ENCODE results near the gene NCOR2. TPM values are rescaled to one million over a fixed set of nuclear protein-coding genes. Genes with fewer than 3 reads are reported as not detected.

Gene NCOR2
- polyA plus RNA-seq, 2 donors, result 22.9 to 48.1 TPM

DNA sequence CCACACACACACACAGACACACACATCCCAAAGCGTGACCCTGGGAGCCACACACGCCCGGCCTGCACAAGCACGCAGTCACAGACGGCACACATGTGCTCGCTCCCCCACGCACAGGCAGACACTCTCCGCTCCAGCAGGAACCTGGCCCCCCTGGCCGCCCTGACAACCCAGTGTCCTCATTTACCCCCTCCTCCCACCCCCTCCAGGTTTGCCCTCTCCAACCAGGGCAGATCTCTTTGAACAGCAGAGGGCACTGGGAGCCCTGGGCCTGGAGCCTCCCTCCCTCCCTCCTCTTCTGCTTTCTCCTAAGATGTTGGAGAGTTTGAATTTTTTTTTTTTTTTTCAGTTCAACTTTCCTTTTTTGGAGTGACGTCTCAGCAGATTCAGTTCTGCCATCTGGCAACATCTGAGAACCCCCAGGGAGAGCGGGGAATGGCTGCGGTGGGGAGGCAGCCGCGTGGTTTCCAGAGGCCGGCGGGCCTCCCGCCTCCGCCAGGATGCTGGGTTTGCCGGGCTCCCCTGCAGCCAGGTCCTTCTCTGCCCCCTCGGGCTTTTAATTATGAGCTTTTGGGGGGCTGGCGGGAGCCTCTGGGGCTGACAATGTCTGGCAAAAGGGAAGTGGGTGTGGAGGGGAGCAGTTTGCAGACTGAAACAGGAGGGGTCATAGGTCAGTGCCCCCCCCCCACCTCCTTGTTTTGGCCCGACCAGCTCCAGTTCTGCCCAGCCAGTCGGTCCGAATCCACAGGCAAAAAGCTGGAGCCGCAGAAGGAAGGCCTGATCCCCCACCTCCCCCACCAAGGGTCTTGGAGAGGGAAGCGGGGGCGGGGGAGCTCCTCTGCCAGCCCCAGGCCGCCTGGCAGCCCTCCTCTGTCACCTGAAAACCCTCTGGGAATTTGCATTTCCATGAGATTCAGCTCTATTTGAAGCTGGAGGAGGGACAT, 1.3 kb upstream of the NCOR2 start:
- no peaks in the 10 kb centered on the region for H3K27me3 ChIP-seq (ENCODE audit: control insufficient read depth in 1 of 2, insufficient read depth in 2 of 2, low read length in 2 of 2)
- H3K36me3 ChIP-seq (ENCODE audit: control insufficient read depth in 2 of 2, insufficient read depth in 2 of 2, low read length in 1 of 2), result no peaks in the 10 kb centered on the region
- H3K4me3 ChIP-seq (ENCODE audit: low read depth in 1 of 2, low read length in 2 of 2), result no peak overlapping the region
- no peaks in the 10 kb centered on the region for H3K9me3 ChIP-seq (ENCODE audit: control insufficient read depth in 2 of 2, insufficient read depth in 1 of 2, low read depth in 1 of 2, low read length in 1 of 2)
- peaks cover 4% of the 10 kb centered on the region in 2 donors for H3K4me1 ChIP-seq (ENCODE audit: control insufficient read depth in 2 of 2, insufficient read depth in 2 of 2, low read length in 1 of 2)
- WGBS, 2 donors, result 25 to 35% methylated on average over 28 of the region's 28 CpGs
- H3K27ac ChIP-seq (ENCODE audit: low read depth in 2 of 2, low read length in 1 of 2), result peak overlapping the region; percentile 87

DNA sequence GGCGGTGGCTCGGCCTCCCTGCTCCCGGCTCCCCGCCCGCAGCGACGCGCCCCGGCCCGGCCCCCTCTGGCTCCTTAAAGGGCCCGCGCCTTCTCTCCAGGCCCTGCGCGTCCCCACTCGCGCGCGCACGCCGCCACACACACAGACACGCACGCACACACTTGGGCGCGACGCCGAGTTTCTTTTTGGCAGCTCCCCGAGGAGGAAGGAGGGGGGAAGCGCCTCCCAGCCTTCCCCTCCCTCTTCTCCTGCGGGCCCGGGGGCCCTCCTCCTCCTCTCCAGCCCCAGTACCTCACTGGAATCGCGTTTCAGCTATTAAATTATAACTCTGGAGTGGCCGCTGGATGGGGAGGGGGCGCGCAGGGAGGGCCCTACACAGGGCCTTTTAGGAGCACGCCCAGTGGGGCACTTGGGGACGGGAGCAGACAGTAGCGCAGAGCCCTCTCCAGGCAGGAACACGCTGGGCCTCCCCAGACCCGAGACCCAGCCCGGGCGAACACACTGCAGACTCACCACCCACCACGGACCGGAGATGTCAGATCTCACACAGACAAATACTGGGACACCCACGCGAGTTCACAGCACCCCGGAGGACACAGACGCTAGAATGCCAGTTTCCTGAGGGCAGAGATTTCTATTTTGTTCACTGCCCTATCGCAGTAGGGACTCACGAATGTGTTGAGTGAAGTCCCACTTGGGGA, 411 bp upstream of the NCOR2 start:
- Histone ChIP-seq H3K36me3 (ENCODE audit: control insufficient read depth in 2 of 2, insufficient read depth in 2 of 2, low read length in 1 of 2) (no peaks in the 10 kb centered on the region), H3K27ac (ENCODE audit: low read depth in 2 of 2, low read length in 1 of 2) (peak overlapping the region; percentile 87), H3K27me3 (ENCODE audit: control insufficient read depth in 1 of 2, insufficient read depth in 2 of 2, low read length in 2 of 2) (no peaks in the 10 kb centered on the region), H3K4me3 (ENCODE audit: low read depth in 1 of 2, low read length in 2 of 2) (peak overlapping the region; percentile 34 to 81), H3K9me3 (ENCODE audit: control insufficient read depth in 2 of 2, insufficient read depth in 1 of 2, low read depth in 1 of 2, low read length in 1 of 2) (no peaks in the 10 kb centered on the region), H3K4me1 (ENCODE audit: control insufficient read depth in 2 of 2, insufficient read depth in 2 of 2, low read length in 1 of 2) (peaks cover 4% of the 10 kb centered on the region in 2 donors)
- WGBS, 2 donors, result 2 to 3% methylated on average over 33 to 50 of the region's 50 CpGs

DNA sequence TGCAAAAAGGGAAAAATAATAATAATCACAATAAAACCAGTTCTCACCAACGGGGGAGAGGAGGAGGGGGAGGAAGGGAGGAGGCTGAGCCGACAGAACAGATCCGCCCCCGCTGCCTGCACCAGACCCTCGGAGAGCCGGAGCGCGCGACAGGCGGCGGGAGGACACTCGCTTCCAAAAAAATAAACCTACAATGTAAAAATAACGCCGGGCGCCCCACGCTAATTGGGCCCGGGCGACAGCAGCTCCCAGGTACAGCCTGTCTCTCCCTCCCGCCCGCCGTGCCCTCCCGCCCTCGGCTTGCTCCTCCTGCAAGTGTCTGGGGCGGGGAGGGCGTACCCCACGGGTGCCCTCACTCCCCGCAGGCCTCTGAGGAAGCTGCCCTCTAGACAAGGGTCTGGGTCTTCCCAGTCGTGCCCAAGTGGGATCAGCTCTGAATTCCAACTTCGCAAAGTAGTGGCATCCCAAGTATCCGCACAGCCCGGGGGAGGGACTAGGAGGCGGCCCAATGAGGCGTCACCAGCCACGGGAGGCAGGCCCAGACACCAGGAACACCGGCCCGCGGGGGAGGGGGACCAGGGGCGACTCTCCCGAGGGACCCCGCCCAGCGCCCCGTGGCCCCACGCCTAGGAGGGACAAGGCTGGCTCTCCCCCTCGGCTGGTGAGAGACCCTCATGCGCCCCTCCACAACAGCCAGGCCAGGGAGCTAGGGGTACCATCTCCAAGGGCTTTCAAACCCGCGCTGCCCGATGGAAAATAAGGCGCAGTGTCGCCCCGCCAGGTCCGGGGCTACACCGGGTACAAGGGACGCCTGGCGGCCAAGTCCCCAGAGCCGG, 1.0 kb downstream of the NCOR2 start:
- H3K27ac ChIP-seq (ENCODE audit: low read depth in 2 of 2, low read length in 1 of 2), result peak overlapping the region; percentile 92 to 97
- no peaks in the 10 kb centered on the region for H3K36me3 ChIP-seq (ENCODE audit: control insufficient read depth in 2 of 2, insufficient read depth in 2 of 2, low read length in 1 of 2)
- no peaks in the 10 kb centered on the region for H3K27me3 ChIP-seq (ENCODE audit: control insufficient read depth in 1 of 2, insufficient read depth in 2 of 2, low read length in 2 of 2)
- H3K4me1 ChIP-seq (ENCODE audit: control insufficient read depth in 2 of 2, insufficient read depth in 2 of 2, low read length in 1 of 2), result peaks cover 4 to 7% of the 10 kb centered on the region in 2 donors
- 0 to 1% methylated on average over 49 to 56 of the region's 56 CpGs for WGBS, 2 donors
- no peaks in the 10 kb centered on the region for H3K9me3 ChIP-seq (ENCODE audit: control insufficient read depth in 2 of 2, insufficient read depth in 1 of 2, low read depth in 1 of 2, low read length in 1 of 2)
- peak overlapping the region; percentile 80 to 81 for H3K4me3 ChIP-seq (ENCODE audit: low read depth in 1 of 2, low read length in 2 of 2)

DNA sequence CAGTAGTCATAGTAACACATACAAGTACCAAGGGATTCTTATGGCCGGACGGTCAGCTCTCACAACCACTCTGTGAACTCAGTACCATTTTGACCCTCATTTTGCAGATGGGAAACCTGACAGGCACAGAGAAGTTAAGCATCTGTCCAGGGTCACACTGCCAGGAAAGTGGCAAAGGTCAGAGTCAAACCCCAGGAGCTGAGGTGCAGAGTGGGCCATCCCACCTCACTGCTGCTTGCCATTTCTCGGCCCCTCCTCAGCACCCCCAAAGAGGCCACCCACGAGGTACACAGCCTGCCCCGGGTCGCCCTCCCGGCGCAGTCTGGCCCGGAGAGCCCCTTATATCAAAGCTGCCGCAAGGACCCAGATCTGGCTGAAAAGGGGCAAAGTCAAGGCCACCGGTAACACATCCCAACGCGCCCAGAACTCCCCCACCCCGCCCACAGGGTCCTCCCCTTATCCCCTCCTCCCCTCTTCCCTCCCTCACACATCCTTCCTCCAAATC, 1.7 kb downstream of the NCOR2 start:
- peak overlapping the region; percentile 62 to 97 for H3K27ac ChIP-seq (ENCODE audit: low read depth in 2 of 2, low read length in 1 of 2)
- H3K36me3 ChIP-seq (ENCODE audit: control insufficient read depth in 2 of 2, insufficient read depth in 2 of 2, low read length in 1 of 2), result no peaks in the 10 kb centered on the region
- no peaks in the 10 kb centered on the region for H3K9me3 ChIP-seq (ENCODE audit: control insufficient read depth in 2 of 2, insufficient read depth in 1 of 2, low read depth in 1 of 2, low read length in 1 of 2)
- WGBS, 2 donors, result 6% methylated on average over 14 of the region's 14 CpGs
- H3K27me3 ChIP-seq (ENCODE audit: control insufficient read depth in 1 of 2, insufficient read depth in 2 of 2, low read length in 2 of 2), result no peaks in the 10 kb centered on the region
- peaks cover 7% of the 10 kb centered on the region in 2 donors for H3K4me1 ChIP-seq (ENCODE audit: control insufficient read depth in 2 of 2, insufficient read depth in 2 of 2, low read length in 1 of 2)
- H3K4me3 ChIP-seq (ENCODE audit: low read depth in 1 of 2, low read length in 2 of 2), result peak overlapping the region; percentile 80 to 81

DNA sequence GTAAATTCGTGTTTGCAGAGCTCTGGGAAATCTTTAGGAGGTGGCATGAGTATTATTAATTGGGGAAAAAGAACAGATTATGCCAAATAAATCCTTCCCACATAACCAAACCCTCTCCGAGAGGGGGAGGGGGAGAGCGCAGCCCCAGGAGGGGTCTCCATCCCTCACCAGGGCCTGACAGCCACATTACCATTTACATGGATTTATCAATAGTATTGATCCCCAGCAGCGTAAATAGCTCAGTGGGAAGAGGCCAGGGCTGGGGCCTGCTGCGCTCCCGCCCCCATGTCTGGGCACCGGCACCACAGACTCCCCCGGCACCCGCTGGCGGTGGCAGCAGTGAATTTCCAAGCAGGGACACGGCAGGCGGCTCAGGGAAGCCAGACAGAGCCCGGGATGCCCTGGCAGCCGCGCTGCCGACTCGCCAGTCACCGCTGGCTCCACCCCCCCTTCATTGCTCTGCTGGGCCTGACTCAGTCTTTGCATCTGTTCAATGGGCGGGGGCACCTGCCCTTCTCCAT, 2.4 kb downstream of the NCOR2 start:
- peak overlapping the region in 1 of 2 donors; percentile 56 for H3K27ac ChIP-seq (ENCODE audit: low read depth in 2 of 2, low read length in 1 of 2)
- no peaks in the 10 kb centered on the region for H3K27me3 ChIP-seq (ENCODE audit: control insufficient read depth in 1 of 2, insufficient read depth in 2 of 2, low read length in 2 of 2)
- 31 to 52% methylated on average over 19 of the region's 19 CpGs for WGBS, 2 donors
- H3K36me3 ChIP-seq (ENCODE audit: control insufficient read depth in 2 of 2, insufficient read depth in 2 of 2, low read length in 1 of 2), result no peaks in the 10 kb centered on the region
- H3K4me3 ChIP-seq (ENCODE audit: low read depth in 1 of 2, low read length in 2 of 2), result peak overlapping the region in 1 of 2 donors; percentile 81
- peaks cover 7% of the 10 kb centered on the region in 2 donors for H3K4me1 ChIP-seq (ENCODE audit: control insufficient read depth in 2 of 2, insufficient read depth in 2 of 2, low read length in 1 of 2)
- H3K9me3 ChIP-seq (ENCODE audit: control insufficient read depth in 2 of 2, insufficient read depth in 1 of 2, low read depth in 1 of 2, low read length in 1 of 2), result no peaks in the 10 kb centered on the region

DNA sequence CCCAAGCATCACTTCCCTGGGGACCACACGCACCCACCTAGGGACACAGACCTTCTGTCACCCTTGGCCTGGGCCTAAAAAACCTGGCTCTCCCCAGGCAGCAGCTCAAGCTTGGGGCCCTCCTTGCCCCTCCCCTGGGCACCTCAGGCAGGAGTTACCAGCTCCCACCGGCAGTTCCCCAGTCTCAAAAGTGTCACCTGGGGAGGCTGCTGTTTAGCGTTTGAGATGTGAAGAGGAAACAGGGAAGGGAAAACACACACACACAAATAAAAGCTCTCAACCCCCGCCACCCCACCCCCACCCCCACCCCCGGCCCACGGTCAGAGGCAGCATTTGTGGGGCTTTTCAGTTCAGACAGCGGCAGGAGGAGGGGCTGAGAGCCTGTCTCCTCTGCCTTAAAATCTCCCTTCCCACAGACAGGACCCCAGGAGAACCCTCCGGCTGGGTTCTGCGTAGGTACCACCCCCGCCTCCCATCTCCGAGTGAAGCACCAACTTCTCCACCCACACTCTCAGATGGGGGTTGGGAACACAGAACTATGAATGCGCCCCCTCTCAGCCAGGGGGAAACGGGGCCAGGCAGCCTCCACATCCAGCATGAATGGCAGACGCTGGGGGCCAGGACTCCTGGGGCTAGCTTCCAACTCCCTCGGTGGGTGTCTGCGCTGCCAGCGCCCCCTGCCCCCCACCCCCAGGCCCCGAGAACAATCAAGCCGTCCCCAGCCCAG, 3.0 kb downstream of the NCOR2 start:
- WGBS, 2 donors, result 28% methylated on average over 19 of the region's 19 CpGs
- Histone ChIP-seq H3K36me3 (ENCODE audit: control insufficient read depth in 2 of 2, insufficient read depth in 2 of 2, low read length in 1 of 2) (no peaks in the 10 kb centered on the region), H3K4me3 (ENCODE audit: low read depth in 1 of 2, low read length in 2 of 2) (peak overlapping the region in 1 of 2 donors; percentile 20), H3K9me3 (ENCODE audit: control insufficient read depth in 2 of 2, insufficient read depth in 1 of 2, low read depth in 1 of 2, low read length in 1 of 2) (no peaks in the 10 kb centered on the region), H3K27me3 (ENCODE audit: control insufficient read depth in 1 of 2, insufficient read depth in 2 of 2, low read length in 2 of 2) (no peaks in the 10 kb centered on the region), H3K4me1 (ENCODE audit: control insufficient read depth in 2 of 2, insufficient read depth in 2 of 2, low read length in 1 of 2) (peaks cover 7% of the 10 kb centered on the region in 2 donors), H3K27ac (ENCODE audit: low read depth in 2 of 2, low read length in 1 of 2) (peak overlapping the region in 1 of 2 donors; percentile 62)

DNA sequence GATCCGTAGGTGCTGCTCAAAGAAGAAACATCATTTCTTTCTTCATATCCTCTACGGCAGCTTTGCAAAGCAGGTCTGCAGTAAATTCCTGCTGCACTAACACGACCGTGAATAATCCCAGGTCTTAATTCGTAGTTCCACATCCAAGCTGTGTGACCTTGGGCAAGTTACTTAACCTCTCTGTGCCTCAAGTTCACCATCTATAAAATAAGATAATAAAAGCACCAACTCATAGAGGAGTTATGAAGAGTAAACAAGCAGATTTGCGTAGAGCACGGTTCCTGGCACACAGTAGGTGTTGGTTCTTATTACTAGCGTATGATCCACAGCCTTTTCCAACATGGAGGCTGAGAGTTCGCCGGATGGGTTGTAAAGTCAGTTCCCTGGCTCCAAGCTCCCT, 3.6 kb downstream of the NCOR2 start:
- Histone ChIP-seq H3K27me3 (ENCODE audit: control insufficient read depth in 1 of 2, insufficient read depth in 2 of 2, low read length in 2 of 2) (no peaks in the 10 kb centered on the region), H3K9me3 (ENCODE audit: control insufficient read depth in 2 of 2, insufficient read depth in 1 of 2, low read depth in 1 of 2, low read length in 1 of 2) (no peaks in the 10 kb centered on the region), H3K27ac (ENCODE audit: low read depth in 2 of 2, low read length in 1 of 2) (peak overlapping the region in 1 of 2 donors; percentile 62), H3K36me3 (ENCODE audit: control insufficient read depth in 2 of 2, insufficient read depth in 2 of 2, low read length in 1 of 2) (no peaks in the 10 kb centered on the region), H3K4me3 (ENCODE audit: low read depth in 1 of 2, low read length in 2 of 2) (no peak overlapping the region), H3K4me1 (ENCODE audit: control insufficient read depth in 2 of 2, insufficient read depth in 2 of 2, low read length in 1 of 2) (peaks cover 7% of the 10 kb centered on the region in 2 donors)
- 61 to 67% methylated on average over 10 of the region's 10 CpGs for WGBS, 2 donors

DNA sequence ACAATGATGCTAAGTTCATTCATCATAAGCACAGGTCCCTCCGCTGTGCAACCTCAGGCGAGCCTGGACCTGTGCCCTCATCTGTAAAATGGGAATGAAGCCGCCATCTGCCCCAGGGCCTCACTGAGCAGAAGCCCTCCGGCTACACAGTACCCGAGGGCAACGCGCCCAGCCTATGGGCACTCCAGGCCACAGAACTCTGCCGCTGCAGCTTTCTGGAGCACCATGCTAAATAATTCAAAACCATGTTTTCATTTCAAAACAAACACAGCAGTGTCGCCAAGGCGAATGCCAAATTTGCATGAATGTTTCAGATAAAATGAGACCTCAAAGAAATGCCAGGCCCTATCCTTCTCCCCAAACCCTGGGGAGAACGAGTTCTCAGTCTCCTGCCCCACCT, 4.0 kb downstream of the NCOR2 start:
- 46 to 54% methylated on average over 11 of the region's 11 CpGs for WGBS, 2 donors
- Histone ChIP-seq H3K4me1 (ENCODE audit: control insufficient read depth in 2 of 2, insufficient read depth in 2 of 2, low read length in 1 of 2) (peaks cover 7% of the 10 kb centered on the region in 2 donors), H3K9me3 (ENCODE audit: control insufficient read depth in 2 of 2, insufficient read depth in 1 of 2, low read depth in 1 of 2, low read length in 1 of 2) (no peaks in the 10 kb centered on the region), H3K4me3 (ENCODE audit: low read depth in 1 of 2, low read length in 2 of 2) (no peak overlapping the region), H3K36me3 (ENCODE audit: control insufficient read depth in 2 of 2, insufficient read depth in 2 of 2, low read length in 1 of 2) (no peaks in the 10 kb centered on the region), H3K27me3 (ENCODE audit: control insufficient read depth in 1 of 2, insufficient read depth in 2 of 2, low read length in 2 of 2) (no peaks in the 10 kb centered on the region), H3K27ac (ENCODE audit: low read depth in 2 of 2, low read length in 1 of 2) (peak overlapping the region in 1 of 2 donors; percentile 1)

Data from esophagus (tissue), 2 donors.